HG03439 (cell line): Measurements from ENCODE around the gene NLRC3.

ENCODE experiments used
- ATAC-seq: cut with Tn5 transposase; IDR thresholded peaks from one replicate; pipeline ENCODE4 v1.9.1; 2021; ENCODE audit warnings: mild to moderate bottlenecking, moderate library complexity; ENCODE audit not compliant: unreplicated experiment

Gene NLRC3

GRCh38 chr16:3581392-3581791, 4.2 kb upstream of the NLRC3 start:
- no peak for ATAC-seq

- no peak for ATAC-seq
These were observed 3.5 kb upstream of the NLRC3 start for GRCh38 chr16:3580686-3581085.

DNA sequence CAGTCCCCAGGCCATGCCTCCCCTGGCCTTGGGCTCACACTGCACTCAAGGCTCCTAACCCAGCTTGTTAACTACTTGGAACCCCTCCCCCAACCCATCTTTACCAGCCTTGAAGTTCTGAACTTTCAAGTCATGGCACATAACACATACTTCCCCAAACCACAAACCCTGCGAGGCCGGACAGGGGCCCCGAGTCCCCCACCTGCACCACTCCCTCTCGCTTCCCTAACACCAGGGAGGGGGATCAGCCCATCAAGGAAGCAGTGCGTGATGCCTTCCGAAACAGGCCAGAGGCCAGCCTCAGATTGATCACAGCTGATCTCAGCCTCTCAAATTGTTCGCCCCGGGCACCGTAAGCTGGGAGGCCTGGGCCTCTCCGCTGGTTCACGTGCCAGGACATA, 3.0 kb upstream of the NLRC3 start:
- no peak for ATAC-seq

- ATAC-seq = no peak
These were observed 2.6 kb upstream of the NLRC3 start for GRCh38 chr16:3579776-3580175.

DNA sequence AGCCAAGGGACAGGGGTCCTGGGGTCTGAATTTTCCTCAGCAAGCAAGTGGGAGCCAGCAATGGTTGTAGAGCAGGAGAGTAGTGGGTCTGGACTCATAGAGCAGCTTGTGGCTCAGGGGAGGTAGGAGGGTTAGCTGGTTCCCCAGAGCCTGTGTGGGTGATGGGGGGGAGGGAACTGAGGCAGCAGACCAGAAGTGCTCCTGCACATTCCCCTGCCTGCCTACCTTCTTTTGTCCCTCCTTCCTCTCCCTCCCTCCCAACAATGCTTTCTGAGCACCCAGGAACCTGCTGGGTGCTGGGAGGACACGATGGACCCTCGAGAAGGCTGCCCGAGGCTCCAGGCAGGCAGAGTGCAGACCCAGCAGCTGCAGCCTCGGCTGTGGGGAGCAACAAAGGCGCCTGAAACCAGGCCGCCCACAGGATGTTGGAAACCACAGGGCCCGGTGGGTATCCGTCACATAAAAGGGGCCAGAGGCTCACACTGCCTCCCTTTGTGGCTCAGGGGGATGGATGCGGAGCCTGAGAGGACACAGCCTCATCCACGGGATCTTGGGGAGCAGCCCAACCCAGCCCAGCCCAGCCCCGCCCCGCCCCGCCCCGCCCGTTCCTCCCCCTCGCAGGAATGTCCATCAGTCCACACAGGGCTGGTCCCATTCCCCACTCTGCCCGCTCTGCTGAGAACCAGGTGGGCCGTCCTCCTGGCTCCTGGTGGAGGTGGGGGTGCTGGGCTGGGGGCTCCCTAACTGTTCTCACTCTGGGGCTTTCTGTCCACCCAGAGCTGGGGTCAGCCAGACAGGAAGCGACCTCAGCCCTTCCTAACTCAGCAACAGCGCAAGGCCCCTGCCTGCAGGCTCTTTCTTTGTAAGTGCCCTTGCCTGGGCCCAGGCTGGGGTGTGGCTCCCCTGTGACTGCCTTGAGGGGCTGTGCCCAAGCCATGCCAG, 1.7 kb upstream of the NLRC3 start:
- ATAC-seq = no peak

DNA sequence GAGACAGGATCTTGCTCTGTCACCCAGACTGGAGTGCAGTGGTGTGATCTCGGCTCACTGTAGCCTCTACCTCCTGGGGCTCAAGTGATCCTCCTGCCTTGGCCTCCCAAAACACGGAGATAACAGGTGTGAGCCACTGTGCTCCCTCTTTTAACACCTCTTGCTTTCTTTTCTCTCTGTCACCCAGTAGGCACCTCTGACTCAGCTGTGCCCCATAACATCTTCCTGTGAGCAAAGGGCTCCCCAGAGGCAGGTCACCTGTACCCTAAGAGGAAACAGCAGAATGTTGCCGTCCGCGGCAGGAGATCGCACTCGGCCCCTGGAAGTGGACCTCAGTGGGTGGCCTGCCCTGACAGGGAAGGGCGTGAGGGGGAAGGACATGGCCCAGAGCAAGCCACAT, 918 bp upstream of the NLRC3 start:
- no peak for ATAC-seq

GRCh38 chr16:3576211-3576610, 992 bp downstream of the NLRC3 start:
- ATAC-seq = no peak

DNA sequence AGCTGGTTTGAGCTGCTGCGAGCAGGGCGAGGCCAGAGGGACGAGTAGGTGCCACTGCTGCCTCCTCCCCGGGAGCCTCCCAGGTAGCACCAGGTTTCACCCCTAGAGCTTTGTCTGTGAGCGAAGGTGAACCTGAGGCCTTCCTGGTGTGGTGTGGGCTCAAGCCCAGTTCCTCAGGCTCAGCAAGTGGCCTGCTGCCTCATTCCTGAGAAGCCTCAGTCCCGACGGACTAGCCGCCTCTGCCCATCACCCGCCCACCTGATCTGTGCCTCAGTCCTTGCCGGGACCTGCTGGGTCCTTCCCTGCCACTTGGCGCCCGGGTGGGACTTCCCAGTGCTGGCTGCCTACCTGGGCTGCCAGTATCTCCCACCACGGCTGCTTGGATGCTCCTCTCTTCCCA, 1.7 kb downstream of the NLRC3 start:
- ATAC-seq = no peak

DNA sequence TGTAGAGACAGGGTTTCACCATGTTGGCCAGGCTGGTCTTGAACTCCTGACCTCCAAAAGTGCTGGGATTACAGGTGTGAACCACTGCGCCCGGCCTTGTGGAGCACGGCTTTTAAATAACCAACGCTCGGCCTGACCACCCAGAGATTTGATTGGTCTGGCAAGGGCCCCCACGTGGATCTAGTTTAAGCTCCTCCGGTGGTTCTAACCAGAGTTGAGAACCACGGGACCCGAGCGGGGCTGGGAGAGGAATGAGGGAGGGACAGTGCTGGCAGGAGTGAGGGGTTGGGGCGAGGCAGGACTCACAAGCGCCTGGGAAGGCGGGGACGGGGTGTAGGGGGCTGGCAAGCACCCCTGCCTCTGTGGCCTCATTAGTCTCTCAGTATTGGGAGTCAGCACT, 3.0 kb downstream of the NLRC3 start:
- no peak for ATAC-seq

DNA sequence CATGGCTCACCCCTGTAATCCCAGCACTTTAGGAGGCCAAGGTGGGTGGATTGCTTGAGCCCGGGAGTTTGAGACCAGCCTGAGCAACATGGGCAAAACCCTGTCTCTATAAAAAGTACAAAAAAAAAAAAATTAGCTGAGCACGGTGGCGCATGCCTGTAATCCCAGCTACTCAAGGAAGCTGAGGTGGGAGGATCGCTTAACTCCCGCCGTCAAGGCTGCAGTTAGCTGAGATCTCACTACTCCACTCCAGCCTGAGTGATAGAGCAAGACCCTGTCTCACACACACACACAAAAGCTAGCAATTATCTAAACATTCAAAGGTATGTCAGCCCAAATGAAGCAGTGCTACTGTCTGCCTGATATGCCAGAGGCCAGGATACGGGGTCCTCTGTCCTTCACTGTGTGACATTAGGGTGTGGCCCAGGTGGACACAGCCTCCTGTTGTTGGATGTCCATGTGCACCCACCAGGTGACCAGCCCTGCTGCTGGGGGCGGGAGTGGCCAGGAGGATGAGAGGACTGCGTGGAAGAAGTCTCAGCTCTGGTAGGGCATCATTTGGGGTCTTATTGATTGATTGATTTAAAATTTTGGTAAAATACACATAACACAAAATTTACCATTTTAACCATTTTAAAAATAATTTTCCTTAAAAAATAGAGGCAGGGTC, 3.9 kb downstream of the NLRC3 start:
- ATAC-seq = no peak

DNA sequence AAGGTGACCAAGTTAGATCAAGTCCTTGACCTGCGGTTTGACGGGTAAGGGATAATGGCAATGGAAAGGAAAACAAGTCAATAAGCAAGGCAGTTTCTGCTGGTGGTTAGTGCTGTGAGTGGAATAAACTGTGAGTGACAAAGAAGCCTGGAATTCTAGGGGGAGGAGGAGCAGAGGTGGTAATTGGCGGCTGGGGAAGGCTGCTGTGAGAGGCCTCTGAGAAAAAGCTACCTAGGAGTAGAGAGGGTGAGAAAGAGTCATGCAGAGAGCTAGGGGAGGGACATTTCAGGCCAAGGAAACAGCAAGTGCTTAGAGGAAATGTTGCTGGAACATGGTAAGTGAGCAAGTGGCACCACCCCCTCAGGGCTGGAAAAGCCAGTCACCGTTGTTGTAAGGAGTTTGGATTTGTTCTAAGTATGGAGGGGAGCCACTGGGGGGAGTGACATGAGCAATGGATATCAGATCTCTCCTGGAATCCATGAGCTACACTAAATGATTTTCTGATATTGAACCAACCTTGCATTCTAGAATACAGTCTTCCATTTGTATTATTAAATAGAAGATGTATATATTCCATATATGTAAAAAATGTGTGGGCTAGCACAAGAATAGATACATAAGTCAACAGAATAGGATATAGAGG, 6.7 kb downstream of the NLRC3 start:
- no peak for ATAC-seq

GRCh38 chr16:3569851-3570250, 7.4 kb downstream of the NLRC3 start:
- no peak for ATAC-seq

DNA sequence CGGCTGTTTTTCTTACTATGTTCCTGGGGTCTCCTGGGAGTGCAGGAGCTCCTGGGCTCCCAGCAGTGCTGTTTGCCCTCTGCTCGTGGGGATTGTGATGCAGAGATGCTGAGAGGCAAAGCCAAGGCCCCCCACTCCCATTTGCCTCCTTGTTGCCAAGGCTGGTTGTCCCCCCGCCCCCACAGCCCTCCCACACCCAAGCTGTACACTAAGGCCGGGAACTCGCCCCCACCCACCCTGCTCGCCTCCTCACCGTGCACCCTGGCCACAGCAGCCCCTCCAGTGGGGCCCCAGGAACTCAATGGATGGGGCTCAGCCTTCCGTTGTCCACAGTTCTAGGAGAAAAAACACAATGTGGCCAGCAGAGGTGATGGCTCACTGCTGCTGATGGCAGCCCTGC, 10.2 kb downstream of the NLRC3 start:
- ATAC-seq = no peak

- ATAC-seq = no peak
These were observed 12.4 kb downstream of the NLRC3 start for GRCh38 chr16:3564889-3565141.

GRCh38 chr16:3564130-3564888, 12.9 kb downstream of the NLRC3 start:
- no peak for ATAC-seq

DNA sequence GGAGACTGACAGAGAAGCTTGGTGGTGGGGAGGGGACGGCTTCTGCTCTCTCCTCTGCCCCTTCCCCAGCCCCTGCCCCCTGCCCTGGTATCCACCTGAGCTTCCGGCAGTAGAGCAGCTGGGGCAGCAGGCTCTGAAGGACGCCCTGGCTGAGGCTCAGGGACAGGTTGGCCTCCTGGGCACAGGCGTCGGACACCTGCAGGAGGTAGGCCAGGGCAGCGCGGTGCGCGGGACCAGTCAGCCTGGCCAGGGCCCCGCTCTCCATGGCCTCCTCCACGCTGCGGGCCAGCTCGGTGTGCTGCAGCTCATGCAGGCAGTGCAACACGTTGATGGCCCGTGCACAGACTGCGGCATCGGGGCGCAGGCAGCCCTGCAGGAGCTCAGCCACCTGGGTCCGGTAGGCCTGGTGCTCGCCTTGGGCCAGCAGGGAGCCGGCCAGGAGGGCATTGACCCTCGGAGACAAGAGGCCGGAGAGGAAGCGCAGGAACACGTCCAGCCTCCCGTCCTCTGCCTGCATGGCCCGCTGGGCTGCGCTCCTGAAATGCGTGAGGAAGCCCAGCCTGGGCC, 14.2 kb downstream of the NLRC3 start:
- ATAC-seq = no peak

DNA sequence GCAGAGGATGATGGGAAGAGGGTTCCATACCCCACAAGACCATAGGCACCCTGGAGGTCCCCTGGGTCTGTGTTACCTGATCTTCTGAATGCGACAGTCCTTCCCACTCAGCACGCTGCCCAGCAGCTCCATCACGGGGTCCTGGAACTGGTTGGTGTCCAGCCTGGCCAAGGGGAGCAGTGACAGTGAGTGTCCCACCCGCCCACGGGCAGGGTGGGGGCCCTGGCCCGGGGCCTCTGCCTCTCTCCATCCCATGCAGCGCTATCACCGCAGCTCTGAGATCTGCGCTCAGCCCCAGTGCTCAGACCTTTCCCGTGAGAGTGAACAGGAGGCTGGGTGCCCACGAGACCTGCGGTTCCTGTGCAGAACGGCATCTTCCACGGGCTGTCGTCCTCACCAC, 15.6 kb downstream of the NLRC3 start:
- no peak for ATAC-seq

GRCh38 chr16:3554351-3554928, 22.8 kb downstream of the NLRC3 start:
- no peak for ATAC-seq

DNA sequence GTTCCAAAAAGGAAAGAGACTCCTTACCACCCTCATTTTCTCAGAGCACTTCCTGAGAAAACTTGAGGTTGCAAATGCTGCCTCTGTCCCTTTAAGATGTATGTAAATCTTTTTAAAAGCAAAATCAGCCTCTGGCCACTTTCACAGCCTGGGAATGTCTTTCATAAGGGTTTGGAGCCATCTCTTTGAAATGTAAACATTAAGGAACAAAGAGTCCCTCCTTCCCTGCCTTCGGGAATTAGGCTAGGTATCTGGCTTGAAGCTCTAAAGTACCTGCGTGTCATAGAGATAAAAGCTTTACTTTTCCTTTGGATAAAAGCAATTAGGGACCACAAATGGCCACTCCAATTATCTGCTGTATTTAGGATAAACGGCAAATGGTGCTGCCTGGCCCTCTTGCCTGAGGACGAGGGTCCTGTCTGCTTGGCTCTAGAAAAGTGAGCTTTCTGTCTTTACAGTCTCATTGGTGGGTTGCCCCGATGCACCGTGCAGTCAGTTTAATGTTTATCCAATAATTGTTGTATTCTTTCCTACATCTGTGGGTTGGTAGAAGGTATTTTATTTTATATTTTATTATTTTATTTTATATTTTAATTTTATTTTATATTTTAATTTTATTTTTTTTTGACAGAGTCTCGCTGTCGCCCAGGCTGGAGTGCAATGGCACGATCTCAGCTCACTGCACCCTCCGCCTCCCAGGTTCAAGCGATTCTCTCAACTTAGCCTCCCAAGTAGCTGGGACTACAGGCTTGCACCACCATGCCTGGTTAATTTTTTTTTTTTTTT, 23.9 kb downstream of the NLRC3 start:
- ATAC-seq = no peak
